ENCODE measurements around the gene SLC9C1. TPM values are rescaled to one million over a fixed set of nuclear protein-coding genes. Genes with fewer than 3 reads are reported as not detected.

SLC9C1 gene
- total and polyA plus RNA-seq, 2 experiments from 2014 or later, result 0.03 TPM; not detected in 1

- Histone ChIP-seq H2AFZ (no peak overlapping the region), H3K27me3 (no peaks in the 10 kb centered on the region), H4K20me1 (ENCODE audit: insufficient read depth, poor library complexity, severe bottlenecking) (no peaks in the 10 kb centered on the region), H3K27ac (no peak overlapping the region), H3K4me3 (no peak overlapping the region), H3K4me2 (no peak overlapping the region), H3K9me2 (replicated peaks; ENCODE audit: insufficient read depth) (no peaks in the 10 kb centered on the region), H3K9me3 (ENCODE audit: low read depth) (no peaks in the 10 kb centered on the region), H3K36me3 (replicated peaks; ENCODE audit: insufficient read depth, low read depth) (no peaks in the 10 kb centered on the region), H3K79me2 (no peaks in the 10 kb centered on the region), H3K4me1 (ENCODE audit: insufficient read depth) (peaks cover 3% of the 10 kb centered on the region)
- DNase-seq (ENCODE audit: low spot score), result no peak
- TF ChIP-seq CTCF (IDR thresholded peaks at IDR 0.05; ENCODE audit: poor library complexity) (no peak), EZH2phosphoT487 (IDR thresholded peaks at IDR 0.05; ENCODE audit: low read depth, severe bottlenecking, unreplicated experiment) (no peak), EZH2 (IDR thresholded peaks at IDR 0.05; ENCODE audit: borderline replicate concordance) (no peak)
- 48% methylated on average over 1 of the region's 1 CpG for WGBS (ENCODE audit: low lambda C conversion rate, missing lambda C conversion rate)
These were observed 167.5 kb downstream of the SLC9C1 start for GRCh38 chr3:112126511-112126911.

GRCh38 chr3:112124907-112125607 lies 169.0 kb downstream of the SLC9C1 start:
- Histone ChIP-seq H3K4me2 (no peak overlapping the region), H4K20me1 (ENCODE audit: insufficient read depth, poor library complexity, severe bottlenecking) (no peaks in the 10 kb centered on the region), H3K27ac (no peak overlapping the region), H3K79me2 (no peaks in the 10 kb centered on the region), H2AFZ (no peak overlapping the region), H3K9me2 (replicated peaks; ENCODE audit: insufficient read depth) (no peaks in the 10 kb centered on the region), H3K9me3 (ENCODE audit: low read depth) (no peaks in the 10 kb centered on the region), H3K4me1 (ENCODE audit: insufficient read depth) (peaks cover 3% of the 10 kb centered on the region), H3K4me3 (no peak overlapping the region), H3K27me3 (no peaks in the 10 kb centered on the region), H3K36me3 (replicated peaks; ENCODE audit: insufficient read depth, low read depth) (no peaks in the 10 kb centered on the region)
- DNase-seq (ENCODE audit: low spot score), result no peak
- 87% methylated on average over 5 of the region's 5 CpGs for WGBS (ENCODE audit: low lambda C conversion rate, missing lambda C conversion rate)
- TF ChIP-seq CTCF (IDR thresholded peaks at IDR 0.05; ENCODE audit: poor library complexity), result no peak
- TF ChIP-seq EZH2 (IDR thresholded peaks at IDR 0.05; ENCODE audit: borderline replicate concordance), result no peak
- TF ChIP-seq EZH2phosphoT487 (IDR thresholded peaks at IDR 0.05; ENCODE audit: low read depth, severe bottlenecking, unreplicated experiment), result no peak

GRCh38 chr3:112123548-112123947 lies 170.5 kb downstream of the SLC9C1 start:
- 100% methylated on average over 2 of the region's 2 CpGs for WGBS (ENCODE audit: low lambda C conversion rate, missing lambda C conversion rate)
- DNase-seq (ENCODE audit: low spot score), result no peak

More at GRCh38 chr3:112123548-112123947, 170.5 kb downstream of the SLC9C1 start:
- H2AFZ ChIP-seq, result no peak overlapping the region
- no peaks in the 10 kb centered on the region for H3K27me3 ChIP-seq
- H3K27ac ChIP-seq, result no peak overlapping the region
- no peak for TF ChIP-seq EZH2 (IDR thresholded peaks at IDR 0.05; ENCODE audit: borderline replicate concordance)
- no peak for TF ChIP-seq EZH2phosphoT487 (IDR thresholded peaks at IDR 0.05; ENCODE audit: low read depth, severe bottlenecking, unreplicated experiment)
- no peak for TF ChIP-seq CTCF (IDR thresholded peaks at IDR 0.05; ENCODE audit: poor library complexity)
- no peaks in the 10 kb centered on the region for H3K79me2 ChIP-seq
- no peak overlapping the region for H3K4me3 ChIP-seq
- H4K20me1 ChIP-seq (ENCODE audit: insufficient read depth, poor library complexity, severe bottlenecking), result no peaks in the 10 kb centered on the region
- H3K36me3 ChIP-seq (replicated peaks; ENCODE audit: insufficient read depth, low read depth), result no peaks in the 10 kb centered on the region
- H3K9me3 ChIP-seq (ENCODE audit: low read depth), result no peaks in the 10 kb centered on the region
- H3K4me2 ChIP-seq, result no peak overlapping the region
- H3K9me2 ChIP-seq (replicated peaks; ENCODE audit: insufficient read depth), result no peaks in the 10 kb centered on the region
- H3K4me1 ChIP-seq (ENCODE audit: insufficient read depth), result no peaks in the 10 kb centered on the region
